Measurements from ENCODE around the gene VPREB1.

- TF ChIP-seq CTCF (IDR thresholded peaks at IDR 0.05 in 2 of 3, conservative IDR thresholded peaks at IDR 0.05 in 1 of 3; ENCODE audit: borderline replicate concordance in 1 of 3, insufficient read depth in 1 of 3, low read depth in 2 of 3, low read length in 2 of 3), result no peak
- no peak for TF ChIP-seq YY1 (IDR thresholded peaks at IDR 0.05; ENCODE audit: extremely low read depth, insufficient replicate concordance, low read depth, low read length)
- no peak for TF ChIP-seq POLR2AphosphoS5 (IDR thresholded peaks at IDR 0.05; ENCODE audit: low read depth, low read length)
- no peak for TF ChIP-seq POLR2A (IDR thresholded peaks at IDR 0.05; ENCODE audit: borderline replicate concordance, extremely low read depth, insufficient read depth, insufficient read length)
- no peak for TF ChIP-seq EZH2phosphoT487 (IDR thresholded peaks at IDR 0.05; ENCODE audit: borderline replicate concordance)
- TF ChIP-seq ZNF274 (IDR thresholded peaks at IDR 0.05; ENCODE audit: low read depth, low read length), result no peak
- TF ChIP-seq EZH2 (IDR thresholded peaks at IDR 0.05), result no peak
- TF ChIP-seq JUND (IDR thresholded peaks at IDR 0.05), result no peak
- no peak for TF ChIP-seq ATF3 (IDR thresholded peaks at IDR 0.05)
- TF ChIP-seq, protein P1, sequence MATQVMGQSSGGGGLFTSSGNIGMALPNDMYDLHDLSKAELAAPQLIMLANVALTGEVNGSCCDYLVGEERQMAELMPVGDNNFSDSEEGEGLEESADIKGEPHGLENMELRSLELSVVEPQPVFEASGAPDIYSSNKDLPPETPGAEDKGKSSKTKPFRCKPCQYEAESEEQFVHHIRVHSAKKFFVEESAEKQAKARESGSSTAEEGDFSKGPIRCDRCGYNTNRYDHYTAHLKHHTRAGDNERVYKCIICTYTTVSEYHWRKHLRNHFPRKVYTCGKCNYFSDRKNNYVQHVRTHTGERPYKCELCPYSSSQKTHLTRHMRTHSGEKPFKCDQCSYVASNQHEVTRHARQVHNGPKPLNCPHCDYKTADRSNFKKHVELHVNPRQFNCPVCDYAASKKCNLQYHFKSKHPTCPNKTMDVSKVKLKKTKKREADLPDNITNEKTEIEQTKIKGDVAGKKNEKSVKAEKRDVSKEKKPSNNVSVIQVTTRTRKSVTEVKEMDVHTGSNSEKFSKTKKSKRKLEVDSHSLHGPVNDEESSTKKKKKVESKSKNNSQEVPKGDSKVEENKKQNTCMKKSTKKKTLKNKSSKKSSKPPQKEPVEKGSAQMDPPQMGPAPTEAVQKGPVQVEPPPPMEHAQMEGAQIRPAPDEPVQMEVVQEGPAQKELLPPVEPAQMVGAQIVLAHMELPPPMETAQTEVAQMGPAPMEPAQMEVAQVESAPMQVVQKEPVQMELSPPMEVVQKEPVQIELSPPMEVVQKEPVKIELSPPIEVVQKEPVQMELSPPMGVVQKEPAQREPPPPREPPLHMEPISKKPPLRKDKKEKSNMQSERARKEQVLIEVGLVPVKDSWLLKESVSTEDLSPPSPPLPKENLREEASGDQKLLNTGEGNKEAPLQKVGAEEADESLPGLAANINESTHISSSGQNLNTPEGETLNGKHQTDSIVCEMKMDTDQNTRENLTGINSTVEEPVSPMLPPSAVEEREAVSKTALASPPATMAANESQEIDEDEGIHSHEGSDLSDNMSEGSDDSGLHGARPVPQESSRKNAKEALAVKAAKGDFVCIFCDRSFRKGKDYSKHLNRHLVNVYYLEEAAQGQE (IDR thresholded peaks at IDR 0.05; ENCODE audit: low read depth), result no peak
These were observed 26.3 kb upstream of the VPREB1 start for GRCh38 chr22:22218302-22218701.
